BE2C (cell line): Measurements from ENCODE around the gene INPP5J.

Source experiments
- DNase-seq: peaks from one replicate; pipeline ENCODE4 v3.0.0-alpha.2; 2020
- H3K27me3 ChIP-seq: fragments of 250-450 bp; sonication (Bioruptor Pico); 2 replicates; pipeline ENCODE4 v1.5.1; 2020; ENCODE audit warnings: mild to moderate bottlenecking
- H3K36me3 ChIP-seq: fragments of 250-450 bp; sonication (Bioruptor Pico); 2 replicates; pipeline ENCODE4 v1.5.1; 2020; ENCODE audit warnings: mild to moderate bottlenecking
- H3K4me1 ChIP-seq: fragments of 250-450 bp; sonication (Bioruptor Pico); 2 replicates; pipeline ENCODE4 v1.5.1; 2020
- H3K4me3 ChIP-seq: 2 replicates; pipeline ENCODE4 v1.5.1; 2011; ENCODE audit warnings: low read depth, low read length
- H3K9me3 ChIP-seq: fragments of 250-450 bp; sonication (Bioruptor Pico); 2 replicates; pipeline ENCODE4 v1.5.1; 2020
- TF ChIP-seq, protein P1 (sequence below): IDR thresholded peaks from 2 replicates; pipeline ENCODE4 v1.5.1; 2012; ENCODE audit warnings: mild to moderate bottlenecking, low read depth, low read length

INPP5J gene

DNA sequence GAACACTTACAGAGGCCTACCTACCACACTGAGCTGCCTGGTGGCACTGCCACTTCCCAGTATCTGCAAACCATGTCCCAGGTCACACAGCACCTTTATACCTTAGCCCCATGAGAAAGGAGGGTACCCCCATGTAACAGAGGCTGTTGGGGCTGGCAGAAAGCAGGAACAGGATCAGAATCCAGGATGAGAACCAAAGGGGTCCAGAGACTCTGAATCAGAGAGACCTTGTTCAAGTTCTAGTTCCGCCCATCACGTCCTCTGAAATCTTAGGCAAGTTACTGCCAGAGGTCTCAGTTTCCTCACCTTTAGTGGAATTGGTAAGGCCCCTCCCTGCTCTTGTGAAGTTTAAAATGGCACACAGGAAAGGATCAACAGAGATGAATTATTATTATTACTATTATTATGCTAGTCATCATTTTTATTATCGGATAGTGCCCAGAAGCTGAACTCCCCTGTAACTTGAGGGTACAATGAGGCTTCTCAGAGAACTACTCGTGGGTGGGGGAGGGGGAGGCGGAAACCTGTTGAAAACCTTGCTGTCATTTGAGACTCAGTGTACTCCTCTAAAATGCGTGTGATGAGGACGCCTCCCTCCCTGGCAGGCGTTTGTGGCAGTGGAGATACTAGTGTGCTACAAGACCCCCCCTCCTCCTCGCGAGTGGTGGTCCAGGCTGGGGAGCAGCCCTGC, 24.7 kb upstream of the INPP5J start:
- no peaks in the 10 kb centered on the region for H3K36me3 ChIP-seq
- TF ChIP-seq, protein P1, sequence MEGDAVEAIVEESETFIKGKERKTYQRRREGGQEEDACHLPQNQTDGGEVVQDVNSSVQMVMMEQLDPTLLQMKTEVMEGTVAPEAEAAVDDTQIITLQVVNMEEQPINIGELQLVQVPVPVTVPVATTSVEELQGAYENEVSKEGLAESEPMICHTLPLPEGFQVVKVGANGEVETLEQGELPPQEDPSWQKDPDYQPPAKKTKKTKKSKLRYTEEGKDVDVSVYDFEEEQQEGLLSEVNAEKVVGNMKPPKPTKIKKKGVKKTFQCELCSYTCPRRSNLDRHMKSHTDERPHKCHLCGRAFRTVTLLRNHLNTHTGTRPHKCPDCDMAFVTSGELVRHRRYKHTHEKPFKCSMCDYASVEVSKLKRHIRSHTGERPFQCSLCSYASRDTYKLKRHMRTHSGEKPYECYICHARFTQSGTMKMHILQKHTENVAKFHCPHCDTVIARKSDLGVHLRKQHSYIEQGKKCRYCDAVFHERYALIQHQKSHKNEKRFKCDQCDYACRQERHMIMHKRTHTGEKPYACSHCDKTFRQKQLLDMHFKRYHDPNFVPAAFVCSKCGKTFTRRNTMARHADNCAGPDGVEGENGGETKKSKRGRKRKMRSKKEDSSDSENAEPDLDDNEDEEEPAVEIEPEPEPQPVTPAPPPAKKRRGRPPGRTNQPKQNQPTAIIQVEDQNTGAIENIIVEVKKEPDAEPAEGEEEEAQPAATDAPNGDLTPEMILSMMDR = no peak

DNA sequence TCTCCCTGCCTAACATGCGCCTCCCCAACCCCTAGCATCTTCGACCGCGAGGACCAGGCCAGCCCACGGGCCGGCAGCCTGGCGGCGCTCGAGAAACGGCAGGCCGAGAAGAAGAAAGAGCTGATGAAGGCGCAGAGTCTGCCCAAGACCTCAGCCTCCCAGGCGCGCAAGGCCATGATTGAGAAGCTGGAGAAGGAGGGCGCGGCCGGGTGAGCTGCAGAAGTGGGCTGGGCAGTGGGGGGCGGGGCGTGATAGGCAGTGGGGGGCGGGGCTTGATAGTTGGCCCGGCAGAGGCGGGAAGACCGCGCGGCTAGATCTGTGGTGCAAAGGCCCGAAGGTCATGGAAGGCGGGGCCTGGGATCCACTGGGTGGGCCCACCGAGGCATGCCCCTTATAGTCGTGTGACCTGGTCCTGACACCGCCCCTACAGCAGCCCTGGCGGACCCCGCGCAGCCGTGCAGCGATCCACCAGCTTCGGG, 24.1 kb upstream of the INPP5J start:
- no peaks in the 10 kb centered on the region for H3K36me3 ChIP-seq

More for the DNA sequence above, 24.7 kb upstream of the INPP5J start:
- Histone ChIP-seq H3K9me3 (no peaks in the 10 kb centered on the region), H3K27me3 (no peaks in the 10 kb centered on the region), H3K4me1 (no peaks in the 10 kb centered on the region), H3K4me3 (no peak overlapping the region)
- no peak for DNase-seq

DNA sequence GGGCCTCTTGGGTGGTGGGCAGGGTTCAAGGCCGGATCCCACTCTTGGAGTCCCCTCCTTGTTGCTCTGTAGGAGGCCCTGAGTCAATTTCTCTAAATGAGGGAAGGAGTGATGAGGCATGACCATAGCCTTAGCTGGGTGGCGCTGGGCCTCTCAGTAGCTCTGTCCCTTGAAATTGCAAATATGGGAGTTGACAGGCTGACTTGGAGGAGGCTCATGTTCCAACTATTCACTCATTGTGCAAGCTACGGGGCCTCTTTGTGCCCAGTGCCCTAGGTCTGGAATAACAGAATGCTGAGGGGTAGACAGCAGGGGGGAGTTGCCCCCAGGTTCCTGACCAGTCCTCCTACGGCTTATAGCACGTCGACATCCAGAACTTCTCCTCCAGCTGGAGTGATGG, 23.4 kb upstream of the INPP5J start:
- Histone ChIP-seq H3K4me1 (no peaks in the 10 kb centered on the region), H3K36me3 (no peaks in the 10 kb centered on the region), H3K4me3 (no peak overlapping the region), H3K9me3 (no peaks in the 10 kb centered on the region), H3K27me3 (no peaks in the 10 kb centered on the region)
- DNase-seq = no peak
- TF ChIP-seq, protein P1 = no peak

More for the DNA sequence above, 24.1 kb upstream of the INPP5J start:
- no peak for DNase-seq
- TF ChIP-seq, protein P1 = no peak
- H3K27me3 ChIP-seq = no peaks in the 10 kb centered on the region
- no peaks in the 10 kb centered on the region for H3K4me1 ChIP-seq
- H3K9me3 ChIP-seq = no peaks in the 10 kb centered on the region
- no peak overlapping the region for H3K4me3 ChIP-seq

DNA sequence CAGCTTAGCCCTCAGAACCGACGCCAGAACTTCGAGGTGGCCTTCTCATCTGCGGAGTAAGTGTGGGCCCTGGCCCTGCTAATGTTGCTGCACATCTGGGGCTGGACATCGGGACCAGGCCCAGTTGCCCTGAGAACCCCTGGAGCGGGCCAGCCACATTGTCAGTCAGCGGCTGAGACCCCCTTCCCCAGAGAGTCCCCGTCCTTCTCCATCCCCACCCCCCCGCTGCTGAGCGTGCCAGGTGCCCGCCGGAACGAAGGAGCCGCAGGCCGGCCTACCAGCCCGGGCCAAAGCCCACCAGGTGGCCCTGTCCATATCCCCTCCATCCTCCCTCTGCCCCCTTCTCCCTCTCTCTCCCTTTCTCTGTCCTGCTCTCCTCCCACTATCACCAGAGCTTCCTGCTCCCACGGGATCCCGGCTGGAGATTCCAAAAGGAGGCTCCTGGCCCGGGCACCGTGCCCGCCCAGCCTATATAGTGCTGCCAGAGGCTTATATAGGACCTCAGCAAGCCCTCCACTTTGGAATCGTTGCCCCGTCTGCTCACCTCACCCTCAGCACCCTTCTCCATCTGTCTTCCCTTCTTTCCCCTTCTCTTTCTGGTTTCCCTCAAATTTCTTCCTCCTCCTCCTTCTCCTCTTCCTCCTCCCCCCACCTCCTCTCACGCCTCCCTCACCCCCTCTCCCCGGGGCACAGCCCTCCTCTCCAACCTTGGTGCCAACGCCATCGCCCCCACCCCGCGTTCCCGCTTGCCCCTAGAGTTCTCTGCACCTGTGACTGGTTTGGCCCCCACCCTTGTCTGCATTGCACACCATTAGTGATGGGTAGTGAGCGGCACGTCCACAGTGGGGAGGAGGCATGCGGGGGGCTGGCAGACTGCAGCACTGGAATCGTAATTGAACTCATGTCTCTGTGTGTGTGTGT, 22.7 kb upstream of the INPP5J start:
- Histone ChIP-seq H3K4me1 (no peaks in the 10 kb centered on the region), H3K27me3 (no peaks in the 10 kb centered on the region), H3K36me3 (no peaks in the 10 kb centered on the region), H3K4me3 (no peak overlapping the region), H3K9me3 (no peaks in the 10 kb centered on the region)
- TF ChIP-seq, protein P1 = no peak
- no peak for DNase-seq

DNA sequence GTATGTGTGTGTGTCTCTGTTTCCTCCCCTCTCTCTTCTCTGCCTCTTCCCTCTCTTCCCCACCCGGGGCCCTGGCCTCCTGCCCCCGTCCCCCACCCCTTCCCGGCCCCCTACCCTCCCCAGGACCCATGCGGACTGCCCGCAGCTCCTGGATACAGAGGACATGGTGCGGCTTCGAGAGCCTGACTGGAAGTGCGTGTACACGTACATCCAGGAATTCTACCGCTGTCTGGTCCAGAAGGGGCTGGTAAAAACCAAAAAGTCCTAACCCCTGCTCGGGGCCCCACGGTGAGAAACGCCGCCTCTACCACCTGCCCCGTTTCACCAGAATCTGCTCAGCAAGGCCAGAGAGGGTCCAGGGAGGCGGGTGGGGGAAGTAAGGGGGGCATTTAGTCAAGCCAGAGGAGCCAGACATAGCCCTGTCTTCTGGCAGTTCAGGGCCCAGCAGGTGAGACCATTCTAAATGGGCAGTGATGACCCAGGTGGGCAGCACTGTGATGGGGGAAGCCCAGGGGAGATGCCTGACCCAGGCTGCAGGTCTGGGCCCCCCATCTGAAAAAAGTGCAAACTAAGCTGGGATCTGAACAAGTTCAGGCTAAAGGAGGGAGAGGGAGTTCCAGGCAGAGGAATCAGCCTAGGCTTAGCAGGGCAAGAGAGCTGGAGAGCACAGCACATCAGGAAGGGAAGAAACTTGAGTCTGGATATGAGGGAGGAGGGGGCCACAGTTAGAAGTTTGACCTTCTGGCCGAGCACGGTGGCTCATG, 21.8 kb upstream of the INPP5J start:
- Histone ChIP-seq H3K36me3 (no peaks in the 10 kb centered on the region), H3K27me3 (no peaks in the 10 kb centered on the region), H3K9me3 (no peaks in the 10 kb centered on the region), H3K4me1 (no peaks in the 10 kb centered on the region), H3K4me3 (no peak overlapping the region)
- DNase-seq = no peak
- TF ChIP-seq, protein P1 = no peak
